SH-SY5Y (cell line): ENCODE results near the gene GUCY1A2.

Experiments
- GATA2 ChIP-seq: IDR thresholded peaks from 2 replicates; pipeline ENCODE4 v1.6.1; 2011; ENCODE audit warnings: mild to moderate bottlenecking, low read depth, low read length
- GATA3 ChIP-seq: IDR thresholded peaks from 2 replicates; pipeline ENCODE4 v1.6.1; 2011; ENCODE audit warnings: low read depth, mild to moderate bottlenecking, low read length, moderate library complexity

DNA sequence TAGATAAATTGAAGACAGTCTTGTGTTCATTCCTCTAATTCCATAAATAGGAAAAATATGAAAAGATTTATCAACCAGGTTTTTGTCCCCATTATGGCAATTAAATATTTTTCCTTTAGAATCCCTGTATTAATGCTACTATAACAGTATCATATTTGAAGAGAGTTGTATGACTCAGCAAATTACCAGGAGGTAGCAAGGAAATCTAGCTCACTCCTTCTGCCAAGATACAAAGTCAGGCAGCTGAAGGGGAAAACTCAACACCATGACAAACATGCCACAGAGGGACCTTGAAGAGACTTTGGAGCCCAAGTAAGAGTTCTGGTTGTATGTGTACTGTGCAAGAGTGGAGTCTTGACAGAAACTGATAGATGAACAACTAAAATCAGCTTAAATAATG lies 143.3 kb downstream of the GUCY1A2 start:
- no peak for TF ChIP-seq GATA2
- TF ChIP-seq GATA3: no peak
